Tibial nerve (tissue), 4 donors: ENCODE data around the gene HUNK. TPM values are rescaled to one million over a fixed set of nuclear protein-coding genes. Genes with fewer than 3 reads are reported as not detected.

Experiments used
- DNase-seq, 2 donors: peaks; one replicate each; pipeline ENCODE4 v3.0.0-alpha.2; 2019; ENCODE audit warnings: low spot score in 2 of 2
- H3K27ac ChIP-seq, 4 donors: fragments of 200-600 bp; sonication (generic) in 3 of 4; one replicate each; pipeline ENCODE4 v1.5.1; 2017 to 2019; ENCODE audit warnings: mild to moderate bottlenecking in 1 of 4
- H3K27me3 ChIP-seq, 2 donors: fragments of 200-600 bp; sonication (generic) in 1 of 2; one replicate each; pipeline versions ENCODE4 v1.5.1 to v1.6.0; 2017 to 2019
- H3K36me3 ChIP-seq, 3 donors: fragments of 200-600 bp; sonication (generic); one replicate each; pipeline ENCODE4 v1.5.1; 2018 to 2019
- H3K4me1 ChIP-seq, 4 donors: fragments of 200-600 bp; sonication (generic) in 3 of 4; one replicate each; pipeline ENCODE4 v1.5.1; 2017 to 2019
- H3K4me3 ChIP-seq, 4 donors: fragments of 200-600 bp; sonication (generic) in 3 of 4; one replicate each; pipeline ENCODE4 v1.5.1; 2017 to 2019; ENCODE audit warnings: mild to moderate bottlenecking in 1 of 4, moderate library complexity in 1 of 4
- H3K9me3 ChIP-seq, 4 donors: fragments of 200-600 bp; sonication (generic) in 3 of 4; one replicate each; pipeline ENCODE4 v1.5.1; 2017 to 2019
- EP300 ChIP-seq, 2 donors: sonication (generic); formaldehyde crosslinking; IDR thresholded peaks; one replicate each; pipeline ENCODE4 v1.6.1; 2017; ENCODE audit warnings: antibody characterized with exemption in 2 of 2, mild to moderate bottlenecking in 1 of 2
- POLR2A ChIP-seq, 2 donors: fragments of 450-650 bp; IDR thresholded peaks; one replicate each; pipeline ENCODE4 v1.6.1; 2017; ENCODE audit warnings: antibody characterized with exemption in 2 of 2, mild to moderate bottlenecking in 2 of 2, moderate library complexity in 2 of 2
- WGBS, 2 donors: methylation state at CpG; one replicate each; pipeline ENCODE4 v1.1.5; 2018; 5-methylcytosine and 5-hydroxymethylcytosine counted together
- total RNA-seq, 4 donors: library from RNA; depleted of rRNA; stranded (reverse); fragments of >200 nt; gene quantifications; one replicate each; pipeline ENCODE4 v1.1.0, GENCODE V29; 2016
- TF ChIP-seq, protein P1 (sequence below), 5 experiments: fragments of 200-600 bp in 3 of 5; fragments of 450-650 bp in 2 of 5; sonication (generic) in 3 of 5; IDR thresholded peaks; one replicate each; pipeline ENCODE4 v1.5.1; 2016 to 2019; ENCODE audit warnings: antibody characterized with exemption in 5 of 5, mild to moderate bottlenecking in 3 of 5, moderate library complexity in 2 of 5

Gene HUNK
- total RNA-seq, 4 donors from 2014 or later, result 0.20 to 0.30 (median 0.21) TPM; not detected in 1

DNA sequence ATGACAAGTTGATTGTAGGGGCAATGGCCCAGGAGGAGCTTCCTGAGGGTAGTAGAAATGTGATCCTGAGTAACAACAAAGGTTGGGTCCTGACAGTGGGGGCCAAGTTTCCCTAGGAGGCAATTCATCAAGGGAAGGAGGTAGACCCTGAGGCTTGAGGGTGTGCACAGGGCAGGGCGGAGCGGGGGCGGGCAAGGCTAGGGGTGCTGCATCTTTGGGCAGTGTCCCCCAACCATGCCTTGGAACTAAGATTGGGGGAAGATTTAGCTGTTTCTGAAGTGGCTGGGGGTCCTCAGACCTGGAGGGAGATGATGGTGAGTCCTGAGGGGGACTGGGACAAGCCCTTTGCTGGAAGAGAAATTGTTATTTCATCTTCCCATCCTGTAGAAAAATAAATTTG lies 50.9 kb downstream of the HUNK start:
- Histone ChIP-seq H3K27me3 (no peaks in the 10 kb centered on the region), H3K27ac (no peak overlapping the region), H3K36me3 (no peaks in the 10 kb centered on the region), H3K4me1 (no peaks in the 10 kb centered on the region), H3K9me3 (peaks cover 0 to 21% (median 0%) of the 10 kb centered on the region in 4 donors), H3K4me3 (no peak overlapping the region)
- no peak for TF ChIP-seq EP300 (IDR thresholded peaks at IDR 0.05)
- TF ChIP-seq POLR2A (IDR thresholded peaks at IDR 0.05), result no peak
- TF ChIP-seq, protein P1, sequence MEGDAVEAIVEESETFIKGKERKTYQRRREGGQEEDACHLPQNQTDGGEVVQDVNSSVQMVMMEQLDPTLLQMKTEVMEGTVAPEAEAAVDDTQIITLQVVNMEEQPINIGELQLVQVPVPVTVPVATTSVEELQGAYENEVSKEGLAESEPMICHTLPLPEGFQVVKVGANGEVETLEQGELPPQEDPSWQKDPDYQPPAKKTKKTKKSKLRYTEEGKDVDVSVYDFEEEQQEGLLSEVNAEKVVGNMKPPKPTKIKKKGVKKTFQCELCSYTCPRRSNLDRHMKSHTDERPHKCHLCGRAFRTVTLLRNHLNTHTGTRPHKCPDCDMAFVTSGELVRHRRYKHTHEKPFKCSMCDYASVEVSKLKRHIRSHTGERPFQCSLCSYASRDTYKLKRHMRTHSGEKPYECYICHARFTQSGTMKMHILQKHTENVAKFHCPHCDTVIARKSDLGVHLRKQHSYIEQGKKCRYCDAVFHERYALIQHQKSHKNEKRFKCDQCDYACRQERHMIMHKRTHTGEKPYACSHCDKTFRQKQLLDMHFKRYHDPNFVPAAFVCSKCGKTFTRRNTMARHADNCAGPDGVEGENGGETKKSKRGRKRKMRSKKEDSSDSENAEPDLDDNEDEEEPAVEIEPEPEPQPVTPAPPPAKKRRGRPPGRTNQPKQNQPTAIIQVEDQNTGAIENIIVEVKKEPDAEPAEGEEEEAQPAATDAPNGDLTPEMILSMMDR (IDR thresholded peaks at IDR 0.05), result no peak
- 98 to 100% methylated on average over 3 of the region's 3 CpGs for WGBS, 2 donors
- no peak for DNase-seq

GRCh38 chr21:31924548-31924947 lies 51.7 kb downstream of the HUNK start:
- no peak overlapping the region for H3K27ac ChIP-seq
- TF ChIP-seq POLR2A (IDR thresholded peaks at IDR 0.05) (no peak), EP300 (IDR thresholded peaks at IDR 0.05) (no peak)
- TF ChIP-seq, protein P1 (IDR thresholded peaks at IDR 0.05), result no peak
- no peaks in the 10 kb centered on the region for H3K27me3 ChIP-seq
- 93 to 97% methylated on average over 13 of the region's 13 CpGs for WGBS, 2 donors
- H3K4me3 ChIP-seq, result no peak overlapping the region
- no peaks in the 10 kb centered on the region for H3K36me3 ChIP-seq
- H3K9me3 ChIP-seq, result peaks cover 0 to 15% (median 0%) of the 10 kb centered on the region in 4 donors
- no peak for DNase-seq
- no peaks in the 10 kb centered on the region for H3K4me1 ChIP-seq

DNA sequence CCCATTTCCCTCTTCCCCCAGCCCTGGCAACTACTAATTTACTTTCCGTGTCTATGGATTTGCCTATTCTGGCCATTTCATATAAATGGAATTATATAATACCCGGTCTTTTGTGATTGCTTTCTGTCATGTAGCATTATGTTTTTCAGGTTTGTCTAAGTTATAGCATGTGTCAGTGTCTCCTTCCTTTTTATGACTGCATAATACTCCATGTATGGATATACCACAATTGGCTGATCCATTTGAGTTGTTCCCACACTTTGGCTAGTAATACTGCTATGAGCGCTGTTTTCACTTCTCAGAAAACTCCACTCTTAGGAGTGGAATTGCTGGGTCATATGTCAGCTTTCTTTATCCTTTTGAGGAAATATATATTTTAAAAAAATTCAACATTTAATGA lies 53.7 kb downstream of the HUNK start:
- no peak for DNase-seq
- H3K4me1 ChIP-seq, result no peaks in the 10 kb centered on the region
- no peaks in the 10 kb centered on the region for H3K36me3 ChIP-seq
- H3K27me3 ChIP-seq, result no peaks in the 10 kb centered on the region
- no peak overlapping the region for H3K4me3 ChIP-seq
- WGBS, 2 donors, result 97 to 98% methylated on average over 3 of the region's 3 CpGs
- H3K9me3 ChIP-seq, result peaks cover 0 to 8% (median 0%) of the 10 kb centered on the region in 4 donors
- no peak overlapping the region for H3K27ac ChIP-seq
- TF ChIP-seq POLR2A (IDR thresholded peaks at IDR 0.05) (no peak), EP300 (IDR thresholded peaks at IDR 0.05) (no peak)
- TF ChIP-seq, protein P1 (IDR thresholded peaks at IDR 0.05), result no peak

GRCh38 chr21:31927689-31928353 lies 55.0 kb downstream of the HUNK start:
- no peaks in the 10 kb centered on the region for H3K27me3 ChIP-seq
- H3K9me3 ChIP-seq, result peaks cover 0 to 8% (median 0%) of the 10 kb centered on the region in 4 donors
- 58 to 65% methylated on average over 13 of the region's 13 CpGs for WGBS, 2 donors
- no peaks in the 10 kb centered on the region for H3K4me1 ChIP-seq
- H3K4me3 ChIP-seq, result no peak overlapping the region
- no peaks in the 10 kb centered on the region for H3K36me3 ChIP-seq
- TF ChIP-seq, protein P1 (IDR thresholded peaks at IDR 0.05), result no peak
- TF ChIP-seq EP300 (IDR thresholded peaks at IDR 0.05), result no peak
- TF ChIP-seq POLR2A (IDR thresholded peaks at IDR 0.05), result no peak
- H3K27ac ChIP-seq, result no peak overlapping the region
- no peak for DNase-seq

- Histone ChIP-seq H3K9me3 (peaks cover 0 to 8% (median 0%) of the 10 kb centered on the region in 4 donors), H3K36me3 (no peaks in the 10 kb centered on the region), H3K27ac (no peak overlapping the region), H3K4me3 (no peak overlapping the region), H3K27me3 (no peaks in the 10 kb centered on the region), H3K4me1 (no peaks in the 10 kb centered on the region)
- TF ChIP-seq EP300 (IDR thresholded peaks at IDR 0.05), result no peak
- no peak for TF ChIP-seq POLR2A (IDR thresholded peaks at IDR 0.05)
- TF ChIP-seq, protein P1 (IDR thresholded peaks at IDR 0.05), result no peak
- DNase-seq, result no peak
- WGBS, 2 donors, result 90 to 91% methylated on average over 4 of the region's 4 CpGs
Observed at GRCh38 chr21:31928656-31929055, 55.8 kb downstream of the HUNK start.
